ENCODE measurements around the gene PLEKHM1.

GRCh38 chr17:45403906-45404490 is 86.5 kb downstream of the PLEKHM1 start:
- no peak for TF ChIP-seq ZNF121 (CRISPR knock-in tag; IDR thresholded peaks at IDR 0.05)
- no peak for TF ChIP-seq ZNF564 (CRISPR knock-in tag; IDR thresholded peaks at IDR 0.05)
- TF ChIP-seq ZBTB33 (CRISPR knock-in tag; IDR thresholded peaks at IDR 0.05), result no peak
- no peak for TF ChIP-seq EZH2 (conservative IDR thresholded peaks at IDR 0.05; ENCODE audit: low read depth, low read length)
